Peyer's patch (tissue), 4 donors: ENCODE results near the gene KCNIP3.

Experiments
- CTCF ChIP-seq, 6 experiments: fragments of 450-650 bp in 4 of 6; fragments of 200-600 bp in 2 of 6; sonication (generic) in 1 of 6; IDR thresholded peaks; one replicate each; pipeline ENCODE4 v1.5.1; 2017 to 2019; ENCODE audit warnings: antibody characterized with exemption in 6 of 6, mild to moderate bottlenecking in 3 of 6, moderate library complexity in 1 of 6
- POLR2A ChIP-seq, 2 donors: fragments of 450-650 bp; IDR thresholded peaks; one replicate each; pipeline ENCODE4 v1.5.1; 2017; ENCODE audit warnings: antibody characterized with exemption in 2 of 2, mild to moderate bottlenecking in 2 of 2, moderate library complexity in 2 of 2

DNA sequence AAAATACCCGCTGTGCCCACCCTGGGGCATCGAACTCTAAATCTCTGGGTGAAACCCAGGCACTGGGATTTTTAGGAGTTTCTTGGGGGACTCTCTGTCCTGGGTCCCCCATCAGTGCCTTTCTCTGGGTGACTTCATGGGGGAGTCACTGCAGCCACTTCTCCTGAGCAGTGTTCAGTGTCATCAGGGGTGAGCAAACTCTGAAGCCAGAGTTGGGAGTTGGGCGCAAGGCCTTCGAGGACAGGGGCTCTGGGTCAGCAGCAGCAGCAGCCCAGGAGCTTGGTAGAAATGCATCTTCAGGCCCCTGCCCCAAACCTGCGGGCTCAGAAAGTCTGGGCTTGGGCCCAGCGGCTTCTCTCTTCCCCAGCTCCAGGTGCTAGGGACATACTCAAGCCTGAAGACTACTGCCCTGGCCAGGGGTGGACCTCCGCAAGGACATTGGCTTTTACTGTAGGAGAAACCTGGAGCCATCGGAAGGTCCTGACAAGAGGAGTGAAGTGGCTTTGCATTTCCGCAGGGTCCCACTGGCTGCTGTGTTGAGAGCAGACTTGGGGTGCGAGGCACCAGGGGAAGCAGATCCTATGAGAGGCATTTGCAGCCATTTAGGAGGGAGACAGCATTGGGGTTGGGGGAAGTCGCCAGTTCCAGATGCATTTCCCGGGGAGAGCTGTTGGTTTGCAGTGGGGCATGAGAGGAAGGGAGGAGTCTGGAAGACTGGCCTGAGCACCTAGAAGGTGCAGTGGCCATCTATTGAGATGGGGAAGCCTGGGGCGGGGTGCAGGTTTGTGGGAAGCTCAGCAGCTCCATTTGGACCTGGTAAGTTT is 53.8 kb downstream of the KCNIP3 start:
- TF ChIP-seq CTCF (IDR thresholded peaks at IDR 0.05) (no peak), POLR2A (IDR thresholded peaks at IDR 0.05) (no peak)
